NCI-H2196 treated with DMSO at 0.1 percent for 48 hours (cell line): ENCODE data around the gene SMS.

Experiments
- DNase-seq: peaks from one replicate; lab custom pipeline; 2025; ENCODE audit not compliant: unreplicated experiment; lab: John Stamatoyannopoulos, UW

The SMS gene

GRCh38 chrX:22035236-22035635 is 94.7 kb downstream of the SMS start:
- DNase-seq: no peak

GRCh38 chrX:22037225-22037624 is 96.7 kb downstream of the SMS start:
- no peak for DNase-seq

- no peak for DNase-seq
Measured at GRCh38 chrX:22037911-22038537, 97.5 kb downstream of the SMS start.

GRCh38 chrX:22039541-22039940 is 99.0 kb downstream of the SMS start:
- no peak for DNase-seq

GRCh38 chrX:22040184-22040583 is 99.7 kb downstream of the SMS start:
- no peak for DNase-seq

GRCh38 chrX:22041907-22042530 is 101.5 kb downstream of the SMS start:
- DNase-seq: no peak

GRCh38 chrX:22043872-22044271 is 103.4 kb downstream of the SMS start:
- DNase-seq: no peak
